Adrenal gland (tissue), 19 donors: ENCODE data around the gene NCOA4. TPM values are rescaled to one million over a fixed set of nuclear protein-coding genes. Genes with fewer than 3 reads are reported as not detected.

Experiments used
- DNase-seq, 7 donors: peaks; one replicate each; pipeline ENCODE4 v3.0.0-alpha.2; 2019 to 2020
- H3K27ac ChIP-seq, 5 donors: fragments of 200-600 bp; sonication (generic) in 4 of 5; 1 replicate in 3 of 5; 2 replicates in 2 of 5; pipeline versions ENCODE4 v1.5.1 to v1.8.0; 2016 to 2020; ENCODE audit warnings: mild to moderate bottlenecking in 1 of 5
- H3K27me3 ChIP-seq: fragments of 200-600 bp; 2 replicates; pipeline ENCODE4 v1.8.0; 2021
- H3K36me3 ChIP-seq, 2 donors: fragments of 200-600 bp; replicated peaks in 1 of 2; 1 replicate in 1 of 2; 2 replicates in 1 of 2; pipeline versions ENCODE4 v1.5.1 to v1.8.0; 2018 to 2022
- H3K4me1 ChIP-seq, 2 donors: fragments of 200-600 bp; replicated peaks in 1 of 2; 1 replicate in 1 of 2; 2 replicates in 1 of 2; pipeline versions ENCODE4 v1.5.1 to v1.8.0; 2018 to 2021
- H3K4me3 ChIP-seq, 4 donors: fragments of 200-600 bp; sonication (generic) in 3 of 4; one replicate each; pipeline ENCODE4 v1.5.1; 2016 to 2018
- H3K9me3 ChIP-seq, 3 donors: fragments of 200-600 bp; sonication (generic) in 1 of 3; replicated peaks in 1 of 3; 1 replicate in 2 of 3; 2 replicates in 1 of 3; pipeline versions ENCODE4 v1.5.1 to v1.8.0; 2016 to 2021
- CTCF ChIP-seq, 6 experiments: fragments of 450-650 bp in 4 of 6; fragments of 200-600 bp in 2 of 6; sonication (generic) in 1 of 6; IDR thresholded peaks; 1 replicate in 5 of 6; 2 replicates in 1 of 6; pipeline versions ENCODE4 v1.5.1 to v1.8.0; 2016 to 2021; ENCODE audit warnings: antibody characterized with exemption in 6 of 6, mild to moderate bottlenecking in 2 of 6, moderate library complexity in 1 of 6
- POLR2A ChIP-seq, 2 donors: fragments of 450-650 bp; IDR thresholded peaks; one replicate each; pipeline ENCODE4 v1.6.1; 2017; ENCODE audit warnings: antibody characterized with exemption in 2 of 2, mild to moderate bottlenecking in 2 of 2, moderate library complexity in 1 of 2
- WGBS, 4 donors: extraction: QIAGEN DNeasy Blood & Tissue Kit in 2 of 4; methylation state at CpG; one replicate each; pipeline versions ENCODE4 v1.1.5 to v1.1.7; 2013 to 2017; 5-methylcytosine and 5-hydroxymethylcytosine counted together
- intact Hi-C, 2 donors: fragments of 100-400 bp; cut with DNase I; formaldehyde crosslinking; loops; one replicate each; pipeline versions ENCODE4 v1.14.1 to v1.15.0; 2022 to 2023
- long read RNA-seq, 10 donors: library from polyadenylated mRNA in 3 of 10; unstranded in 2 of 10; stranded (forward) in 1 of 10; transcript quantifications; one replicate each; pipeline ENCODE4 v2.0.0 and lab custom pipeline, GENCODE V29; 2021 to 2026
- polyA plus RNA-seq, 3 donors: library from polyadenylated mRNA; stranded (reverse); fragments of 200-250 nt in 2 of 3; fragments of 350-450 nt in 1 of 3; fragmentation: Illumina TruSeq in 1 of 3; extraction: RNeasy Lipid Tissue Mini Kit (QIAGEN cat#74804) in 1 of 3; gene quantifications; one replicate each; pipeline ENCODE4 v1.2.3, GENCODE V29; 2013 to 2014
- total RNA-seq, 9 donors: library from RNA; depleted of rRNA in 4 of 9; stranded (reverse); fragments of >200 nt in 4 of 9; fragments of 120-200 nt in 1 of 9; fragmentation: NEBNext Ultra II Directional in 1 of 9; extraction: Animal tissue kit (Norgen Biotek cat#: 25700) in 1 of 9; gene quantifications; one replicate each; pipeline versions ENCODE4 v1.1.0 to v1.2.4, GENCODE V29; 2013 to 2023
- donor health status: healthy with polysubstance abuse.
- donor health status: Bipolar disorder and iron deficiency.
- donor health status: DM: yes; HTN: yes; CAD: no.
- donor health status: DM: no; HTN: no; CAD: no.
- donor health status: DM: no; HTN: no; CAD: no.
- donor health status: DM: yes; HTN: yes; CAD: no.

NCOA4 gene
- total RNA-seq (100 to 1,000 TPM; 123 to 187 (median 127) TPM), polyA plus RNA-seq (100 to 1,000 TPM in 1 of 3 donors, 10 to 100 TPM in 2; 22.2 to 134 (median 30.5) TPM)
- long read RNA-seq, donor 1, transcript NCOA4-204 (10 exons, 3,549 nt) = major isoform, 7 of 41 reads
- long read RNA-seq, donor 1, partial matches to known transcripts = 32 of 41 reads
- long read RNA-seq, donor 1, other reads (novel, unspliced or antisense) = 0 of 41 reads
- long read RNA-seq, donor 2, transcript NCOA4-204 (10 exons, 3,549 nt) = major isoform, 6 of 22 reads
- long read RNA-seq, donor 2, partial matches to known transcripts = 16 of 22 reads
- long read RNA-seq, donor 2, other reads (novel, unspliced or antisense) = 0 of 22 reads
- long read RNA-seq, donor 3, transcript NCOA4-204 (10 exons, 3,549 nt) = major isoform, 9 of 37 reads
- long read RNA-seq, donor 3, partial matches to known transcripts = 24 of 37 reads
- long read RNA-seq, donor 3, other reads (novel, unspliced or antisense) = 0 of 37 reads
- long read RNA-seq, donor 4, transcript NCOA4-204 (10 exons, 3,549 nt) = major isoform, 39 of 77 reads
- long read RNA-seq, donor 4, transcript NCOA4-207 (10 exons, 3,489 nt) = minor isoform, 12 of 77 reads
- long read RNA-seq, donor 4, partial matches to known transcripts = 12 of 77 reads
- long read RNA-seq, donor 4, other reads (novel, unspliced or antisense) = 13 of 77 reads
- long read RNA-seq, donor 5, transcript NCOA4-207 (10 exons, 3,489 nt) = minor isoform, 21 of 183 reads
- long read RNA-seq, donor 5, transcript NCOA4-204 (10 exons, 3,549 nt) = major isoform, 139 of 183 reads
- long read RNA-seq, donor 5, partial matches to known transcripts = 10 of 183 reads
- long read RNA-seq, donor 5, other reads (novel, unspliced or antisense) = 12 of 183 reads
- long read RNA-seq, donor 6, transcript NCOA4-207 (10 exons, 3,489 nt) = minor isoform, 9 of 69 reads
- long read RNA-seq, donor 6, transcript NCOA4-204 (10 exons, 3,549 nt) = major isoform, 36 of 69 reads
- long read RNA-seq, donor 6, partial matches to known transcripts = 18 of 69 reads
- long read RNA-seq, donor 6, other reads (novel, unspliced or antisense) = 4 of 69 reads
- long read RNA-seq, donor 7, partial matches to known transcripts = 19 of 19 reads
- long read RNA-seq, donor 7, other reads (novel, unspliced or antisense) = 0 of 19 reads
- long read RNA-seq, donor 8, transcript NCOA4-207 (10 exons, 3,489 nt) = minor isoform, 5 of 52 reads
- long read RNA-seq, donor 8, transcript NCOA4-204 (10 exons, 3,549 nt) = major isoform, 12 of 52 reads
- long read RNA-seq, donor 8, partial matches to known transcripts = 35 of 52 reads
- long read RNA-seq, donor 8, other reads (novel, unspliced or antisense) = 0 of 52 reads
- long read RNA-seq, donor 9, transcript NCOA4-204 (10 exons, 3,549 nt) = major isoform, 10 of 41 reads
- long read RNA-seq, donor 9, partial matches to known transcripts = 28 of 41 reads
- long read RNA-seq, donor 9, other reads (novel, unspliced or antisense) = 0 of 41 reads
- long read RNA-seq, donor 10, transcript NCOA4-204 (10 exons, 3,549 nt) = major isoform, 8 of 72 reads
- long read RNA-seq, donor 10, partial matches to known transcripts = 61 of 72 reads
- long read RNA-seq, donor 10, other reads (novel, unspliced or antisense) = 0 of 72 reads

DNA sequence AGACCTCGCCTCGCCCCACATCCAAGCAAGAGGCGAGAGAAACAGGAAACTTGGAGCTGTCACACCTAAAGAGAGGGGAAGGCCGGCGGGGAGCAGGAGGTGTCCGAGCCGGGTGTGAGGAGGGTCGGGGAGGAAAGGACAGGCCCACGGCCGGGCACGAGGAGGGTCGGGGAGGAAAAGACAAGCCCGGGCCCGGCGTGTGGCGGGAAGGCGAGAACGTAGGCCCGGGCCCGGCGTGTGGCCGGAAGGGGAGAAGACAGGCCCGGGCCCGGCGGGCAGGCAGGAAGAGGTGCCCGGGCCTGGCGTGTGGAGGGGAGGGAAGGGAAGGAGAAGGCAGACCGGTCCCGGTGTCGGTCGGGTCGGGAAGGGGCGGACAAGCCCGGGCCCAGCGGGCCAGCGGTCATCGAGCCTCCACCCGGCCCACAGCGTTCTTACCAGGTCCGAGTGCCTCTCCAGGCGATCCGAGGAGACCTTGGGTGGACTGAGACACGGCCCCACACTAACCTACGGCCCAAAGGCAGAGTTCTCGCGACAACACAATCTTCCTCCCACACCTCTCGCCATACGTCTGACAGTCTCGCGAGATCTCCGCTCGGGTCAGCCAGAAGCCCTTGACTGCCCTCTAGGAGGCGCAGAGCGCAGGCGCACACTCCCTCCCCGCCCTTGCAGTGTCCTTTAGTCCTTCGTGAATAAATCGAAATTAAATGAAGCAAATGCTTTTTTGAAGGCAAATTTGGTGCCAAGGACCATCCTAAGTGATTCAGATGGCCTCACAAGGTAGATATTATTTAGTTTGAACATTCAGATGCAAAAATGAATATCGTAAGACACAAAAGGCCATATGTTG, at the start of gene NCOA4:
NCOA4 (minus strand) TSS at position 533 of the 847 bp plus-strand sequence. CDS start 13,943 bp downstream, outside the sequence.
- TF ChIP-seq POLR2A (IDR thresholded peaks at IDR 0.05) (peak; percentile 54 to 91), CTCF (IDR thresholded peaks at IDR 0.05) (peak; percentile 65 to 76 (median 70))
- peak within 1 kb of the TSS; percentile 45 to 96 (median 66) for H3K4me3 ChIP-seq
- H3K27ac ChIP-seq = peak within 1 kb of the TSS; percentile 77 to 96 (median 92)
- H3K36me3 ChIP-seq = no peaks in the 10 kb centered on the region
- peak; percentile 97 to 99 (median 99) for DNase-seq
- WGBS, 4 donors = 0 to 1% (median 1%) methylated on average over 34 to 59 of the region's 59 CpGs
- H3K9me3 ChIP-seq = no peaks in the 10 kb centered on the region
- H3K27me3 ChIP-seq = no peaks in the 10 kb centered on the region
- H3K4me1 ChIP-seq = peaks cover 10 to 47% of the 10 kb centered on the region in 2 donors
- intact Hi-C loops = no loop called here

DNA sequence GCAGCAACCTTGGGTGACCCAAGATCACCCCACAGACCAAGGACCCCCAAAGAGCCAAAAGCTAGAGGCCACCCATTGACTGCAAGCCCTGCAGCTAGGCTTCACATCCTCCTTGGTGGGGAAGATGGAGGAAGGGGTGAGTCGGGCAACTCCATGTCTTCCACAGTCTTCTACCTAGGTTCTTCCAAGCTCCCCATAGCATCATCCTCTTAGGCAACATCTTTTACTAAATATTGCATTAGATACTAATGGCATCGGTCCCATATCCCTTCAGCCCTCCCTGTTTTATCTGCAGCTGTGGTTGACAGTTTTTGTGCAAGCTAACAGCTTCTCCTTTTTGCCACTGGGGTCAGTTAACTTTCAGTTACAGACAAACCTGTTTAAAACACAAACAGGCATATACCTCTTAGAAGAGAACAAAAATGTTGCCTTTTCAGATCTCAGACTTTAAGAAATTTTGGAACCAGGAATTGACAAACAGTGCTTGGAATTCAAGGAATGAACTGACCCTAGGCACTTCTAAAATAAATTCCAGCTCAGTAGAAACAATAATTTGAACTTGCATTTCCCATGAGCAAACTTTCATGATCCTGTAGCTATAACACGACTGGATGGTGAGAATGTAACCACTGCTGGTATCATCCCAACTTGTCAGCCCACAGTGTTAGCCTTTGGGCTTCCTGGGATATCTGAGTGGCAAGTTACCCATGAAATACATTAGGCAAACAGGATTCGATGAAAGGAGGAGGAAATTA, 49.6 kb upstream of the NCOA4 start:
- H3K27ac ChIP-seq = no peak overlapping the region
- no peaks in the 10 kb centered on the region for H3K36me3 ChIP-seq
- H3K9me3 ChIP-seq = no peaks in the 10 kb centered on the region
- DNase-seq = no peak
- intact Hi-C loops = no loop called here
- no peak overlapping the region for H3K4me3 ChIP-seq
- TF ChIP-seq POLR2A (IDR thresholded peaks at IDR 0.05) (no peak), CTCF (IDR thresholded peaks at IDR 0.05) (no peak)
- WGBS, 4 donors = 57 to 69% (median 61%) methylated on average over 4 of the region's 4 CpGs
- no peaks in the 10 kb centered on the region for H3K27me3 ChIP-seq
- no peaks in the 10 kb centered on the region for H3K4me1 ChIP-seq

GRCh38 chr10:46077731-46078413, 47.4 kb upstream of the NCOA4 start:
- intact Hi-C loops = no loop called here
- no peak for DNase-seq
- Histone ChIP-seq H3K36me3 (no peaks in the 10 kb centered on the region), H3K4me3 (no peak overlapping the region), H3K27ac (no peak overlapping the region), H3K9me3 (no peaks in the 10 kb centered on the region), H3K4me1 (no peaks in the 10 kb centered on the region), H3K27me3 (no peaks in the 10 kb centered on the region)
- WGBS, 4 donors = 73 to 88% (median 78%) methylated on average over 5 of the region's 5 CpGs
- TF ChIP-seq CTCF (IDR thresholded peaks at IDR 0.05) (no peak), POLR2A (IDR thresholded peaks at IDR 0.05) (no peak)
